Panc1 (cell line): Measurements from ENCODE around the gene ARHGAP6. TPM values are rescaled to one million over a fixed set of nuclear protein-coding genes. Genes with fewer than 3 reads are reported as not detected.

Experiments used
- ATAC-seq: fragments of 200-7000 bp; cut with Tn5 transposase; 2 replicates; pipeline ENCODE4 v1.9.1; 2020; ENCODE audit warnings: mild to moderate bottlenecking, moderate library complexity
- BruUV-seq: library from RNA; stranded (reverse); fragments of 400-500 nt; replicated peaks from 2 replicates; lab custom pipeline; 2021; lab: Mats Ljungman, UMichigan
- CTCF ChIA-PET: fragments of 300-600 bp; sonication (Branson Sonifier 250); formaldehyde crosslinking; loops from one replicate; lab custom pipeline; 2022; ENCODE audit warnings: antibody characterized with exemption; lab: Charles Lee
- POLR2A ChIA-PET: fragments of 300-600 bp; sonication (Branson Sonifier 250); formaldehyde crosslinking; loops from one replicate; lab custom pipeline; 2022; ENCODE audit warnings: antibody characterized with exemption; lab: Charles Lee
- DNase-seq: peaks from one replicate; pipeline ENCODE4 v3.0.0-alpha.2; 2010; ENCODE audit warnings: low read depth, low spot score
- H3K27ac ChIP-seq: 2 replicates; pipeline ENCODE4 v1.5.1; 2011; ENCODE audit warnings: mild to moderate bottlenecking, low read length, inconsistent platforms
- H3K27me3 ChIP-seq: fragments of 200-500 bp; sonication (Bioruptor generic); 2 replicates; pipeline ENCODE4 v1.6.0; 2014; ENCODE audit warnings: low read length, inconsistent platforms; ENCODE audit not compliant: control insufficient read depth, insufficient read depth
- H3K36me3 ChIP-seq: fragments of 200-500 bp; sonication (Bioruptor generic); 2 replicates; pipeline ENCODE4 v1.5.1; 2014; ENCODE audit warnings: inconsistent platforms, mild to moderate bottlenecking, low read length, moderate library complexity; ENCODE audit not compliant: control insufficient read depth, insufficient read depth
- H3K4me1 ChIP-seq: 2 replicates; pipeline ENCODE4 v1.5.1; 2011; ENCODE audit warnings: inconsistent platforms, mild to moderate bottlenecking, low read length, moderate library complexity; ENCODE audit not compliant: control insufficient read depth, insufficient read depth
- H3K4me3 ChIP-seq, 2 experiments: 2 replicates each; pipeline ENCODE4 v1.5.1; 2011 to 2012; ENCODE audit warnings: low read depth in 2 of 2, low read length in 2 of 2, mild to moderate bottlenecking in 2 of 2, inconsistent platforms in 1 of 2, moderate library complexity in 1 of 2
- H3K9me3 ChIP-seq: fragments of 200-500 bp; sonication (Bioruptor generic); 2 replicates; pipeline ENCODE4 v1.5.1; 2014; ENCODE audit warnings: low read depth, mild to moderate bottlenecking, inconsistent platforms, low read length, moderate library complexity; ENCODE audit not compliant: control insufficient read depth, insufficient read depth
- POLR2AphosphoS5 ChIP-seq: IDR thresholded peaks from 2 replicates; pipeline ENCODE4 v1.6.1; 2012; ENCODE audit warnings: mild to moderate bottlenecking, low read depth, low read length, moderate library complexity
- SIN3A ChIP-seq: IDR thresholded peaks from 2 replicates; pipeline ENCODE4 v1.6.1; 2012; ENCODE audit warnings: low read depth, mild to moderate bottlenecking, low read length, moderate library complexity, borderline replicate concordance; ENCODE audit not compliant: insufficient read depth
- TCF7L2 ChIP-seq: IDR thresholded peaks from 2 replicates; pipeline ENCODE4 v1.6.1; 2011; ENCODE audit warnings: mild to moderate bottlenecking, low read depth, low read length, inconsistent platforms
- in situ Hi-C: cut with HindIII; loops from 2 replicates; pipeline ENCODE4 v1.10.0; 2016; ENCODE audit warnings: low sequenced_read_pairs, low pct_unique_long_range_greater_than_20kb
- intact Hi-C: fragments of 100-400 bp; cut with micrococcal nuclease; formaldehyde crosslinking; loops from one replicate; pipeline ENCODE4 v1.10.0; 2022; ENCODE audit not compliant: unreplicated experiment
- total RNA-seq: library from RNA; stranded (reverse); gene quantifications from one replicate; pipeline ENCODE4 v1.2.1, GENCODE V29; 2021; ENCODE audit not compliant: unreplicated experiment
- TF ChIP-seq, protein P1 (sequence below): fragments of 450-650 bp; IDR thresholded peaks from 2 replicates; pipeline ENCODE4 v1.5.1; 2017; ENCODE audit warnings: mild to moderate bottlenecking
- TF ChIP-seq, protein P2 (sequence below), 2 experiments: IDR thresholded peaks; 2 replicates each; pipeline ENCODE4 v1.6.1; 2011 to 2012; ENCODE audit warnings: low read depth in 2 of 2, control low read depth in 1 of 2, low read length in 1 of 2, mild to moderate bottlenecking in 1 of 2, moderate library complexity in 1 of 2; ENCODE audit not compliant: insufficient read depth in 1 of 2

The ARHGAP6 gene
- total RNA-seq, 1 experiment from 2014 or later = 0.13 TPM

GRCh38 chrX:11117745-11118144, 548.0 kb downstream of the ARHGAP6 start:
- no peaks in the 10 kb centered on the region for H3K9me3 ChIP-seq
- intact Hi-C loops (loop anchor here (10.0 kb wide), 1 partner anchor 483 kb away; no protein-coding TSS in a partner anchor), in situ Hi-C loops (no loop called here)
- ATAC-seq (no peak), DNase-seq (no peak)
- POLR2A ChIA-PET = no interaction called here
- BruUV-seq = no TSS peak
- CTCF ChIA-PET = no interaction called here
- H3K27ac ChIP-seq = no peak overlapping the region
- no peak for TF ChIP-seq SIN3A
- TF ChIP-seq, protein P1, sequence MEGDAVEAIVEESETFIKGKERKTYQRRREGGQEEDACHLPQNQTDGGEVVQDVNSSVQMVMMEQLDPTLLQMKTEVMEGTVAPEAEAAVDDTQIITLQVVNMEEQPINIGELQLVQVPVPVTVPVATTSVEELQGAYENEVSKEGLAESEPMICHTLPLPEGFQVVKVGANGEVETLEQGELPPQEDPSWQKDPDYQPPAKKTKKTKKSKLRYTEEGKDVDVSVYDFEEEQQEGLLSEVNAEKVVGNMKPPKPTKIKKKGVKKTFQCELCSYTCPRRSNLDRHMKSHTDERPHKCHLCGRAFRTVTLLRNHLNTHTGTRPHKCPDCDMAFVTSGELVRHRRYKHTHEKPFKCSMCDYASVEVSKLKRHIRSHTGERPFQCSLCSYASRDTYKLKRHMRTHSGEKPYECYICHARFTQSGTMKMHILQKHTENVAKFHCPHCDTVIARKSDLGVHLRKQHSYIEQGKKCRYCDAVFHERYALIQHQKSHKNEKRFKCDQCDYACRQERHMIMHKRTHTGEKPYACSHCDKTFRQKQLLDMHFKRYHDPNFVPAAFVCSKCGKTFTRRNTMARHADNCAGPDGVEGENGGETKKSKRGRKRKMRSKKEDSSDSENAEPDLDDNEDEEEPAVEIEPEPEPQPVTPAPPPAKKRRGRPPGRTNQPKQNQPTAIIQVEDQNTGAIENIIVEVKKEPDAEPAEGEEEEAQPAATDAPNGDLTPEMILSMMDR = no peak
- TF ChIP-seq, protein P2, sequence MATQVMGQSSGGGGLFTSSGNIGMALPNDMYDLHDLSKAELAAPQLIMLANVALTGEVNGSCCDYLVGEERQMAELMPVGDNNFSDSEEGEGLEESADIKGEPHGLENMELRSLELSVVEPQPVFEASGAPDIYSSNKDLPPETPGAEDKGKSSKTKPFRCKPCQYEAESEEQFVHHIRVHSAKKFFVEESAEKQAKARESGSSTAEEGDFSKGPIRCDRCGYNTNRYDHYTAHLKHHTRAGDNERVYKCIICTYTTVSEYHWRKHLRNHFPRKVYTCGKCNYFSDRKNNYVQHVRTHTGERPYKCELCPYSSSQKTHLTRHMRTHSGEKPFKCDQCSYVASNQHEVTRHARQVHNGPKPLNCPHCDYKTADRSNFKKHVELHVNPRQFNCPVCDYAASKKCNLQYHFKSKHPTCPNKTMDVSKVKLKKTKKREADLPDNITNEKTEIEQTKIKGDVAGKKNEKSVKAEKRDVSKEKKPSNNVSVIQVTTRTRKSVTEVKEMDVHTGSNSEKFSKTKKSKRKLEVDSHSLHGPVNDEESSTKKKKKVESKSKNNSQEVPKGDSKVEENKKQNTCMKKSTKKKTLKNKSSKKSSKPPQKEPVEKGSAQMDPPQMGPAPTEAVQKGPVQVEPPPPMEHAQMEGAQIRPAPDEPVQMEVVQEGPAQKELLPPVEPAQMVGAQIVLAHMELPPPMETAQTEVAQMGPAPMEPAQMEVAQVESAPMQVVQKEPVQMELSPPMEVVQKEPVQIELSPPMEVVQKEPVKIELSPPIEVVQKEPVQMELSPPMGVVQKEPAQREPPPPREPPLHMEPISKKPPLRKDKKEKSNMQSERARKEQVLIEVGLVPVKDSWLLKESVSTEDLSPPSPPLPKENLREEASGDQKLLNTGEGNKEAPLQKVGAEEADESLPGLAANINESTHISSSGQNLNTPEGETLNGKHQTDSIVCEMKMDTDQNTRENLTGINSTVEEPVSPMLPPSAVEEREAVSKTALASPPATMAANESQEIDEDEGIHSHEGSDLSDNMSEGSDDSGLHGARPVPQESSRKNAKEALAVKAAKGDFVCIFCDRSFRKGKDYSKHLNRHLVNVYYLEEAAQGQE (IDR thresholded peaks at IDR 0.05; ENCODE audit: insufficient read depth in 1 of 2, low read depth in 2 of 2, low read length in 1 of 2) = no peak
- no peak for TF ChIP-seq TCF7L2
- TF ChIP-seq POLR2AphosphoS5 = no peak
- no peaks in the 10 kb centered on the region for H3K27me3 ChIP-seq
- no peak overlapping the region for H3K4me3 ChIP-seq
- no peaks in the 10 kb centered on the region for H3K4me1 ChIP-seq
- no peaks in the 10 kb centered on the region; the same call in 1 of the 2 replicates for H3K36me3 ChIP-seq

DNA sequence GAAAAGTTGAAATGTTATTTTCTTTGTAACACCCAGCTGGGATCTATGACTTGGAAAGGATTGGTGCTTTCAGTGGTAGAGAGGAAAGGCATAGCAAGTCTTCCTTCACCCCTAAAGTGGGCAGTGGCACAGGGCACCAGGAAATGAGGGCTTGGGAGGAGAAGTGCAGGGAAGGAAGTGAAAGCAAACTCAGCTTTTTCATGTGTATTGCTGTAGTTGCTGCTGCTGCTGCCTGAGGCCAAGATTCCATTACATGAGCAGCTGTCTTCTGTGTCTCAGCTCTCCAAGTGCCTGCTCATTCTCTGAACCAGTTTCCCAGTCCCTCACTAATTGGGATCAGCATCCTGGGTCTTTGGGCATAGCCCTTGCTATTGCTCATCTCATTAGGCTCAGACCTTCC, 552.0 kb downstream of the ARHGAP6 start:
- CTCF ChIA-PET = no interaction called here
- BruUV-seq = no TSS peak
- TF ChIP-seq POLR2AphosphoS5 = no peak
- TF ChIP-seq TCF7L2 = no peak
- TF ChIP-seq, protein P2 (IDR thresholded peaks at IDR 0.05; ENCODE audit: insufficient read depth in 1 of 2, low read depth in 2 of 2, low read length in 1 of 2) = no peak
- TF ChIP-seq SIN3A = no peak
- TF ChIP-seq, protein P1 = no peak

More for the DNA sequence above, 552.0 kb downstream of the ARHGAP6 start:
- no peaks in the 10 kb centered on the region for H3K4me1 ChIP-seq
- H3K9me3 ChIP-seq = no peaks in the 10 kb centered on the region
- ATAC-seq = no peak
- H3K27me3 ChIP-seq = no peaks in the 10 kb centered on the region
- intact Hi-C loops (loop anchor here (10.0 kb wide), 1 partner anchor 479 kb away; no protein-coding TSS in a partner anchor), in situ Hi-C loops (no loop called here)
- no peaks in the 10 kb centered on the region; the same call in 1 of the 2 replicates for H3K36me3 ChIP-seq
- DNase-seq = no peak
- no peak overlapping the region for H3K4me3 ChIP-seq
- POLR2A ChIA-PET = no interaction called here
- H3K27ac ChIP-seq = no peak overlapping the region
